HepG2 (cell line): ENCODE results near the gene PDE3B. TPM values are rescaled to one million over a fixed set of nuclear protein-coding genes. Genes with fewer than 3 reads are reported as not detected.

ENCODE experiments used
- ATAC-seq: fragments of 200-7000 bp; cut with Tn5 transposase; 3 replicates; pipeline ENCODE4 v1.9.1; 2020; ENCODE audit warnings: mild to moderate bottlenecking, moderate library complexity
- BruUV-seq: library from RNA; stranded (reverse); fragments of 400-500 nt; replicated peaks from 2 replicates; lab custom pipeline; 2021; lab: Mats Ljungman, UMichigan
- CTCF ChIA-PET: fragments of 300-600 bp; formaldehyde crosslinking; extraction: SDS; loops from one replicate; lab custom pipeline; 2021; ENCODE audit warnings: low total read pairs, inconsistent platforms, low intra/inter-chr PET ratio; lab: Yijun Ruan, JAX
- POLR2A ChIA-PET: fragments of 350-600 bp; sonication (Branson Sonifier 250); formaldehyde crosslinking; loops from one replicate; lab custom pipeline; 2020; ENCODE audit warnings: antibody characterized with exemption, inconsistent platforms; lab: Yijun Ruan, JAX
- DNase-seq: peaks from one replicate; pipeline ENCODE4 v3.0.0-alpha.2; 2015; ENCODE audit warnings: low spot score
- FAIRE-seq: peaks from 3 replicates; lab custom pipeline; 2011; peaks lifted over from hg19 to GRCh38; lab: Jason Lieb, UNC
- H2AFZ ChIP-seq: one replicate; pipeline ENCODE4 v1.6.1; 2011; ENCODE audit warnings: low read length, inconsistent platforms
- H3K27ac ChIP-seq: fragments of 300-600 bp; 3 replicates; pipeline ENCODE4 v1.8.0; 2011; ENCODE audit warnings: mixed run types, mild to moderate bottlenecking, mixed read lengths, low read length, inconsistent platforms; ENCODE audit not compliant: insufficient read depth; ENCODE audit errors: extremely low read length
- H3K27me3 ChIP-seq, 2 experiments: fragments of 200-600 bp in 1 of 2; 2 replicates in 1 of 2; 3 replicates in 1 of 2; pipeline versions ENCODE4 v1.6.0 to v1.8.0; 2011; ENCODE audit warnings: low read length in 2 of 2, mild to moderate bottlenecking in 2 of 2, moderate library complexity in 2 of 2, inconsistent platforms in 1 of 2; ENCODE audit not compliant: insufficient read depth in 2 of 2, control insufficient read depth in 1 of 2
- H3K36me3 ChIP-seq, 2 experiments: fragments of 200-600 bp in 1 of 2; replicated peaks in 1 of 2; 2 replicates in 1 of 2; 3 replicates in 1 of 2; pipeline versions ENCODE4 v1.5.1 to v1.8.0; 2011; ENCODE audit warnings: low read length in 2 of 2, inconsistent platforms in 1 of 2; ENCODE audit not compliant: insufficient read depth in 2 of 2, control insufficient read depth in 1 of 2
- H3K4me1 ChIP-seq: 2 replicates; pipeline ENCODE4 v1.5.1; 2012; ENCODE audit warnings: low read length, inconsistent platforms; ENCODE audit not compliant: insufficient read depth
- H3K4me2 ChIP-seq: 2 replicates; pipeline ENCODE4 v1.6.0; 2011; ENCODE audit warnings: low read depth, low read length, inconsistent platforms
- H3K4me3 ChIP-seq, 3 experiments: fragments of 200-600 bp in 1 of 3; sonication (generic), shearing (Covaris generic) in 1 of 3; replicated peaks in 1 of 3; 2 replicates each; pipeline ENCODE4 v1.5.1; 2011 to 2016; ENCODE audit warnings: low read length in 3 of 3, inconsistent platforms in 2 of 3, low read depth in 2 of 3, mild to moderate bottlenecking in 2 of 3, control low read depth in 1 of 3, mixed read lengths in 1 of 3; ENCODE audit not compliant: insufficient read depth in 1 of 3
- H3K79me2 ChIP-seq: one replicate; pipeline ENCODE4 v1.6.1; 2011; ENCODE audit warnings: low read length, inconsistent platforms; ENCODE audit not compliant: insufficient read depth
- H3K9ac ChIP-seq: 2 replicates; pipeline ENCODE4 v1.6.0; 2011; ENCODE audit warnings: mild to moderate bottlenecking, low read depth, low read length, inconsistent platforms; ENCODE audit not compliant: insufficient read depth
- H3K9me3 ChIP-seq: 2 replicates; pipeline ENCODE4 v1.5.1; 2012; ENCODE audit warnings: mild to moderate bottlenecking, low read length
- H4K20me1 ChIP-seq: 2 replicates; pipeline ENCODE4 v1.6.0; 2011; ENCODE audit warnings: inconsistent platforms, mild to moderate bottlenecking, low read length, moderate library complexity; ENCODE audit not compliant: insufficient read depth
- KIAA2018 ChIP-seq: sonication (generic); formaldehyde crosslinking; IDR thresholded peaks from 2 replicates; pipeline ENCODE4 v1.5.0; 2020; ENCODE audit warnings: mild to moderate bottlenecking, missing genetic modification reagents, borderline replicate concordance
- NONO ChIP-seq, 2 experiments: fragments of 450-650 bp in 1 of 2; sonication (generic) in 1 of 2; formaldehyde crosslinking in 1 of 2; IDR thresholded peaks in 1 of 2; conservative IDR thresholded peaks in 1 of 2; 2 replicates each; pipeline versions ENCODE4 v1.6.1 to v1.8.0; 2017 to 2022; ENCODE audit warnings: mild to moderate bottlenecking in 1 of 2, missing genetic modification reagents in 1 of 2, moderate library complexity in 1 of 2
- PHF5A ChIP-seq: IDR thresholded peaks from one replicate; pipeline ENCODE4 v1.6.1; 2018; ENCODE audit warnings: low read depth, missing genetic modification reagents; ENCODE audit not compliant: unreplicated experiment
- ZNF367 ChIP-seq: sonication (generic); formaldehyde crosslinking; IDR thresholded peaks from 2 replicates; pipeline ENCODE4 v1.4.0; 2020; ENCODE audit warnings: missing genetic modification reagents, borderline replicate concordance
- ZNF564 ChIP-seq: sonication (generic); formaldehyde crosslinking; IDR thresholded peaks from 2 replicates; pipeline ENCODE4 v1.8.1; 2023; ENCODE audit warnings: mild to moderate bottlenecking, missing genetic modification reagents
- ZNF609 ChIP-seq: sonication (generic); formaldehyde crosslinking; IDR thresholded peaks from 2 replicates; pipeline ENCODE4 v1.4.0; 2020; ENCODE audit warnings: mild to moderate bottlenecking, missing genetic modification reagents, borderline replicate concordance
- WGBS: methylation state at CpG from one replicate; pipeline ENCODE4 v1.1.6; 2017; ENCODE audit warnings: low lambda C conversion rate; 5-methylcytosine and 5-hydroxymethylcytosine counted together
- in situ Hi-C: cut with HindIII; loops from 2 replicates; pipeline ENCODE4 v1.10.0; 2017; ENCODE audit warnings: low pct_unique_long_range_greater_than_20kb; ENCODE audit not compliant: extremely low pct_ligation_motif_present
- intact Hi-C: fragments of 100-400 bp; cut with micrococcal nuclease; formaldehyde crosslinking; loops from one replicate; pipeline ENCODE4 v1.10.0; 2022; ENCODE audit not compliant: unreplicated experiment
- polyA plus RNA-seq, 8 experiments: library from polyadenylated mRNA; depleted of rRNA in 3 of 8; stranded (reverse) in 7 of 8; unstranded in 1 of 8; fragments of >200 nt; fragmentation: Illumina TruSeq in 4 of 8; extraction: Trizol in 4 of 8; gene quantifications; 2 replicates each; pipeline versions ENCODE4 v1.2.1 to v1.2.3, GENCODE V29; 2011 to 2016; ENCODE audit warnings: low read depth in 4 of 8, missing spikeins in 1 of 8, mixed read lengths in 1 of 8; ENCODE audit not compliant: insufficient read depth in 1 of 8
- total RNA-seq, 5 experiments: library from RNA; depleted of rRNA; stranded (reverse); fragments of >200 nt; fragmentation: Illumina TruSeq; extraction: Trizol; gene quantifications; 2 replicates each; pipeline ENCODE4 v1.2.3, GENCODE V29; 2016; ENCODE audit warnings: low read depth in 1 of 5

The PDE3B gene
- total and polyA plus RNA-seq, 2 of the 13 experiments (the other 11 are each of a cell fraction or from before 2014, with no cell fraction given), result 14.1 to 26.5 TPM

DNA sequence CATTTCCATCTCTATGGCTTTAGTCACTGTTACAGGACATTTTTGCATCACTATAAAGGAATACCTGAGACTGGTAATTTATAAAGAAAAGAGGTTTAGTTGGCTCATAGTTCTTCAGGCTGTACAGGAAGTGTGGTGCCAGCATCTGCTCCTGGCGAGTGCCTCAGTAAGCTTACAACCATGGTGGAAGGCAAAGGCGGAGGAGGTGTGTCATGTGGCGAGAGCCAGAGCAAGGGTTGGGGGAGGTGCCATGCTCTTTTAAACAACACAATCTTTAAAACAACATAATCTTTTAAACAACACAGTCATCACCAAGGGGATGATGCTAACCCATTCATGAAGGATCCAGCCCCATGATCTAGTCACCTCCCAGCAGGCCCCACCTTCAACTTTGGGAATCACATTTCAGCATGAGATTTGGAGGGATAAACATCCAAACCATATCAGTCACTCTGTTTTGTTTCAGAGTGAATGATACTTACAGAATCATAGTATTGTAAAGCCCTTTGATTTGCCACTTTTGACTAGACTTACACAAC is 103.3 kb downstream of the PDE3B start (continued):
- TF ChIP-seq ZNF609 (CRISPR knock-in tag) (no peak), ZNF564 (CRISPR knock-in tag) (no peak)
- TF ChIP-seq, all 625 proteins: peak for 0

GRCh38 chr11:14748090-14748489 is 104.5 kb downstream of the PDE3B start:
- H3K4me3 ChIP-seq, result no peak overlapping the region
- ATAC-seq (no peak), DNase-seq (no peak), FAIRE-seq (no peak)
- H3K36me3 ChIP-seq, result no peaks in the 10 kb centered on the region
- intact Hi-C loops, result loop anchor here (10.0 kb wide), 1 partner anchor 103 kb away; the partner anchor contains the start of gene PDE3B
- CTCF ChIA-PET, result no interaction called here
- H3K9me3 ChIP-seq, result no peaks in the 10 kb centered on the region
- H3K27ac ChIP-seq, result no peak overlapping the region
- H3K79me2 ChIP-seq, result peaks cover 28% of the 10 kb centered on the region
- 93% methylated on average over 1 of the region's 1 CpG for WGBS
- no peaks in the 10 kb centered on the region for H4K20me1 ChIP-seq
- POLR2A ChIA-PET, result interaction anchor here (0.7 kb wide), 1 partner anchor 54 kb away, joined by 4 read pairs; no protein-coding TSS in a partner anchor
- no peak overlapping the region for H3K9ac ChIP-seq
- in situ Hi-C loops, result no loop called here
- no peaks in the 10 kb centered on the region for H3K27me3 ChIP-seq
- peaks cover under 1% of the 10 kb centered on the region; the same call in 1 of the 2 replicates for H3K4me1 ChIP-seq
- H2AFZ ChIP-seq, result no peak overlapping the region
- no peak overlapping the region for H3K4me2 ChIP-seq
- BruUV-seq, result no TSS peak
- no peak for TF ChIP-seq PHF5A
- TF ChIP-seq ZNF367 (CRISPR knock-in tag), result no peak
- TF ChIP-seq KIAA2018, result no peak
- no peak for TF ChIP-seq NONO (IDR thresholded peaks at IDR 0.05)
- no peak for TF ChIP-seq NONO (CRISPR knock-in tag; conservative IDR thresholded peaks at IDR 0.05)
